Prostate gland (tissue), 2 donors: Measurements from ENCODE around the gene CCDC85B. TPM values are rescaled to one million over a fixed set of nuclear protein-coding genes. Genes with fewer than 3 reads are reported as not detected.

ENCODE experiments used
- DNase-seq: peaks from one replicate; pipeline ENCODE4 v3.0.0-alpha.2; 2019; ENCODE audit warnings: low spot score
- H3K27ac ChIP-seq, 2 donors: fragments of 200-600 bp; sonication (generic); 2 replicates each; pipeline ENCODE4 v1.5.1; 2017 to 2019
- H3K27me3 ChIP-seq: fragments of 200-600 bp; sonication (generic); replicated peaks from 2 replicates; pipeline ENCODE4 v1.5.1; 2019; ENCODE audit not compliant: insufficient read depth
- H3K36me3 ChIP-seq, 2 donors: fragments of 200-600 bp; sonication (generic); 1 replicate in 1 of 2; 2 replicates in 1 of 2; pipeline versions ENCODE4 v1.5.1 to v1.8.1; 2017 to 2019
- H3K4me1 ChIP-seq: fragments of 200-600 bp; sonication (generic); replicated peaks from 2 replicates; pipeline ENCODE4 v1.5.1; 2019
- H3K4me3 ChIP-seq, 2 donors: fragments of 200-600 bp; sonication (generic); 2 replicates each; pipeline ENCODE4 v1.5.1; 2017 to 2019
- H3K9me3 ChIP-seq: fragments of 200-600 bp; sonication (generic); 2 replicates; pipeline ENCODE4 v1.5.1; 2017
- POLR2A ChIP-seq: fragments of 450-650 bp; IDR thresholded peaks from one replicate; pipeline ENCODE4 v1.6.1; 2016; ENCODE audit warnings: antibody characterized with exemption, mild to moderate bottlenecking
- POLR2AphosphoS5 ChIP-seq: sonication (generic); formaldehyde crosslinking; IDR thresholded peaks from one replicate; pipeline ENCODE4 v1.6.1; 2017; ENCODE audit warnings: antibody characterized with exemption
- WGBS: methylation state at CpG from one replicate; pipeline ENCODE4 v1.1.5; 2018; 5-methylcytosine and 5-hydroxymethylcytosine counted together
- intact Hi-C: fragments of 100-400 bp; cut with DNase I; formaldehyde crosslinking; loops from one replicate; pipeline ENCODE4 v1.14.2; 2022
- total RNA-seq, 2 donors: library from RNA; depleted of rRNA; stranded (reverse); fragments of >200 nt; gene quantifications; one replicate each; pipeline ENCODE4 v1.1.0, GENCODE V29; 2016
- TF ChIP-seq, protein P1 (sequence below), 4 experiments: fragments of 200-600 bp in 2 of 4; fragments of 450-650 bp in 2 of 4; sonication (generic) in 2 of 4; IDR thresholded peaks; 1 replicate in 3 of 4; 2 replicates in 1 of 4; pipeline ENCODE4 v1.5.1; 2016 to 2019; ENCODE audit warnings: antibody characterized with exemption in 4 of 4, mild to moderate bottlenecking in 2 of 4, moderate library complexity in 2 of 4

Gene CCDC85B
- total RNA-seq, result 10 to 100 TPM; 40.4 to 55.0 TPM

DNA sequence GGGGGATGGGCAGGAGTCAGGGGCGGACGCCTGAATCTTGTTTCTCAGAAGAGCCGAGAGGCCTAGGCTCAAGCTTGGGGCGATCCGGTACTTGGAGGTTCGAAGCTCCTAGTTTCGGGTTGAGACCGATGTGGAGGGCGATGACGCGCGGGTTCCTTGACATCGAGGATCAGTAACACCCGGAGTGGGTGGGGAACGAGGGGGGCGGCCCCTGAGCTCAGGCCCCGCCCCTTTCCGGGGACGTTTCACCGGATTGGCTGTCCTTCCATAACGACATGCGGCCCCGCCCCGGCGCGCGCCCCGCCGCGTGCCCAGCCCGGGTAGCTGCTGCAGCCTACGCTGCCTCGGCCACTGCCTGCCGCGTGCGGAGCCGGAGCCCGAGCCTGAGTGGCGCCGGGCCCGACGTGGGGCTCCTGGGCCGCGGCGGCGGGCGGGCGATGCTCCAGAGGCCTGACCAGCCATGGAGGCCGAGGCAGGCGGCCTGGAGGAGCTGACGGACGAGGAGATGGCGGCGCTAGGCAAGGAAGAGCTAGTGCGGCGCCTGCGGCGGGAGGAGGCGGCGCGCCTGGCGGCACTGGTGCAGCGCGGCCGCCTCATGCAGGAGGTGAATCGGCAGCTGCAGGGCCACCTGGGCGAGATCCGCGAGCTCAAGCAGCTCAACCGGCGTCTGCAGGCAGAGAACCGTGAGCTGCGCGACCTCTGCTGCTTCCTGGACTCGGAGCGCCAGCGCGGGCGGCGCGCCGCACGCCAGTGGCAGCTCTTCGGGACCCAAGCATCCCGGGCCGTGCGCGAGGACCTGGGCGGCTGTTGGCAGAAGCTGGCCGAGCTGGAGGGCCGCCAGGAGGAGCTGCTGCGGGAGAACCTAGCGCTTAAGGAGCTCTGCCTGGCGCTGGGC, at the start of gene CCDC85B:
CCDC85B (plus strand) TSS at position 350 of the 895 bp plus-strand sequence; CDS start at position 461, 111 bp downstream.
- intact Hi-C loops, result loop anchor here (1.0 kb wide), 1 partner anchor 28 kb away; no protein-coding TSS in a partner anchor
- under 1% methylated on average over 79 of the region's 94 CpGs for WGBS
- peaks cover 17% of the 10 kb centered on the region for H3K4me1 ChIP-seq
- no peaks in the 10 kb centered on the region for H3K9me3 ChIP-seq
- H3K27ac ChIP-seq, result peak within 1 kb of the TSS; percentile 89 to 93
- peak; percentile 98 for DNase-seq
- no peaks in the 10 kb centered on the region for H3K36me3 ChIP-seq
- peak within 1 kb of the TSS; percentile 52 to 73 for H3K4me3 ChIP-seq
- TF ChIP-seq, protein P1, sequence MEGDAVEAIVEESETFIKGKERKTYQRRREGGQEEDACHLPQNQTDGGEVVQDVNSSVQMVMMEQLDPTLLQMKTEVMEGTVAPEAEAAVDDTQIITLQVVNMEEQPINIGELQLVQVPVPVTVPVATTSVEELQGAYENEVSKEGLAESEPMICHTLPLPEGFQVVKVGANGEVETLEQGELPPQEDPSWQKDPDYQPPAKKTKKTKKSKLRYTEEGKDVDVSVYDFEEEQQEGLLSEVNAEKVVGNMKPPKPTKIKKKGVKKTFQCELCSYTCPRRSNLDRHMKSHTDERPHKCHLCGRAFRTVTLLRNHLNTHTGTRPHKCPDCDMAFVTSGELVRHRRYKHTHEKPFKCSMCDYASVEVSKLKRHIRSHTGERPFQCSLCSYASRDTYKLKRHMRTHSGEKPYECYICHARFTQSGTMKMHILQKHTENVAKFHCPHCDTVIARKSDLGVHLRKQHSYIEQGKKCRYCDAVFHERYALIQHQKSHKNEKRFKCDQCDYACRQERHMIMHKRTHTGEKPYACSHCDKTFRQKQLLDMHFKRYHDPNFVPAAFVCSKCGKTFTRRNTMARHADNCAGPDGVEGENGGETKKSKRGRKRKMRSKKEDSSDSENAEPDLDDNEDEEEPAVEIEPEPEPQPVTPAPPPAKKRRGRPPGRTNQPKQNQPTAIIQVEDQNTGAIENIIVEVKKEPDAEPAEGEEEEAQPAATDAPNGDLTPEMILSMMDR (IDR thresholded peaks at IDR 0.05), result peak in 3 of 4 experiments; percentile 5 to 43 (median 34)
- TF ChIP-seq POLR2AphosphoS5, result peak; percentile 90
- peak; percentile 88 for TF ChIP-seq POLR2A
- no peaks in the 10 kb centered on the region for H3K27me3 ChIP-seq

DNA sequence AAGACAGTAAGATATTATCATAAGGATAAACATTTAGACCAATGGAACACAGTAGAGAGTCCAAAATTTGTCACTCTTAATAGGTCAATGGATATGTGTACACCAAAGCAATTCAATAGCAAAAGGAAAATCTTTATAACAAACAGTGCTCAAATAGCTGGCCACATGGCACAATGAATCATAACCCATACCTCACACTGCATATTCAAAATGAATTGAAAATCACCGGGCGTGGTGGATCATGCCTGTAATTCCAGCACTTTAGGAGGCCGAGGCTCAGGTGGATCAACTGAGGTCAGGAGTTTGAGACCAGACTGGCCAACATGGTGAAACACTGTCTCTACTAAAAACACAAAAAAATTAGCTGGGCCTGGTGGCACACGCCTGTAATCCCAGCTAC, 48.3 kb upstream of the CCDC85B start:
- Histone ChIP-seq H3K4me3 (no peak overlapping the region), H3K27me3 (no peaks in the 10 kb centered on the region), H3K9me3 (no peaks in the 10 kb centered on the region), H3K4me1 (no peaks in the 10 kb centered on the region), H3K36me3 (no peaks in the 10 kb centered on the region), H3K27ac (no peak overlapping the region)
- intact Hi-C loops, result no loop called here
- 90% methylated on average over 4 of the region's 4 CpGs for WGBS
- no peak for DNase-seq
- no peak for TF ChIP-seq POLR2AphosphoS5
- TF ChIP-seq, protein P1 (IDR thresholded peaks at IDR 0.05), result no peak
- TF ChIP-seq POLR2A, result no peak

GRCh38 chr11:65843811-65844210, 46.7 kb upstream of the CCDC85B start:
- Histone ChIP-seq H3K36me3 (no peaks in the 10 kb centered on the region), H3K4me3 (no peak overlapping the region), H3K27ac (no peak overlapping the region), H3K4me1 (no peaks in the 10 kb centered on the region), H3K9me3 (no peaks in the 10 kb centered on the region), H3K27me3 (no peaks in the 10 kb centered on the region)
- TF ChIP-seq POLR2AphosphoS5 (no peak), POLR2A (no peak)
- TF ChIP-seq, protein P1 (IDR thresholded peaks at IDR 0.05), result no peak
- no peak for DNase-seq
- WGBS, result 80% methylated on average over 3 of the region's 3 CpGs
- intact Hi-C loops, result no loop called here

GRCh38 chr11:65844231-65844872, 46.1 kb upstream of the CCDC85B start:
- intact Hi-C loops, result no loop called here
- Histone ChIP-seq H3K4me1 (no peaks in the 10 kb centered on the region), H3K4me3 (no peak overlapping the region), H3K9me3 (no peaks in the 10 kb centered on the region), H3K27ac (no peak overlapping the region), H3K36me3 (no peaks in the 10 kb centered on the region), H3K27me3 (no peaks in the 10 kb centered on the region)
- DNase-seq, result no peak
- TF ChIP-seq POLR2A (no peak), POLR2AphosphoS5 (no peak)
- TF ChIP-seq, protein P1 (IDR thresholded peaks at IDR 0.05), result no peak
- 79% methylated on average over 10 of the region's 10 CpGs for WGBS
